VCaP (cell line): ENCODE data around the gene NELFE.

Experiments used
- H3K27ac ChIP-seq: fragments of 450-650 bp; 2 replicates; pipeline ENCODE4 v1.5.1; 2017
- CTCF ChIP-seq: fragments of 450-650 bp; conservative IDR thresholded peaks from 2 replicates; pipeline ENCODE4 v1.5.1; 2017; ENCODE audit warnings: mild to moderate bottlenecking, moderate library complexity

The NELFE gene

GRCh38 chr6:31906122-31906521 is 52.6 kb downstream of the NELFE start:
- no peak overlapping the region for H3K27ac ChIP-seq
- no peak for TF ChIP-seq CTCF

- H3K27ac ChIP-seq: no peak overlapping the region
- no peak for TF ChIP-seq CTCF
Observed at GRCh38 chr6:31905041-31905440, 53.7 kb downstream of the NELFE start.

- TF ChIP-seq CTCF: no peak
- H3K27ac ChIP-seq: no peak overlapping the region
Observed at GRCh38 chr6:31903957-31904356, 54.8 kb downstream of the NELFE start.
